ENCODE data around the gene ZBTB20. TPM values are rescaled to one million over a fixed set of nuclear protein-coding genes. Genes with fewer than 3 reads are reported as not detected.

ZBTB20 gene
- total RNA-seq, 4 donors from 2014 or later = 4.1 to 41.8 (median 11.6) TPM

- H3K9me3 ChIP-seq = no peaks in the 10 kb centered on the region
- no peak overlapping the region for H3K4me3 ChIP-seq
- no peak for TF ChIP-seq POLR2A (IDR thresholded peaks at IDR 0.05)
- TF ChIP-seq, protein P1, sequence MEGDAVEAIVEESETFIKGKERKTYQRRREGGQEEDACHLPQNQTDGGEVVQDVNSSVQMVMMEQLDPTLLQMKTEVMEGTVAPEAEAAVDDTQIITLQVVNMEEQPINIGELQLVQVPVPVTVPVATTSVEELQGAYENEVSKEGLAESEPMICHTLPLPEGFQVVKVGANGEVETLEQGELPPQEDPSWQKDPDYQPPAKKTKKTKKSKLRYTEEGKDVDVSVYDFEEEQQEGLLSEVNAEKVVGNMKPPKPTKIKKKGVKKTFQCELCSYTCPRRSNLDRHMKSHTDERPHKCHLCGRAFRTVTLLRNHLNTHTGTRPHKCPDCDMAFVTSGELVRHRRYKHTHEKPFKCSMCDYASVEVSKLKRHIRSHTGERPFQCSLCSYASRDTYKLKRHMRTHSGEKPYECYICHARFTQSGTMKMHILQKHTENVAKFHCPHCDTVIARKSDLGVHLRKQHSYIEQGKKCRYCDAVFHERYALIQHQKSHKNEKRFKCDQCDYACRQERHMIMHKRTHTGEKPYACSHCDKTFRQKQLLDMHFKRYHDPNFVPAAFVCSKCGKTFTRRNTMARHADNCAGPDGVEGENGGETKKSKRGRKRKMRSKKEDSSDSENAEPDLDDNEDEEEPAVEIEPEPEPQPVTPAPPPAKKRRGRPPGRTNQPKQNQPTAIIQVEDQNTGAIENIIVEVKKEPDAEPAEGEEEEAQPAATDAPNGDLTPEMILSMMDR (IDR thresholded peaks at IDR 0.05) = no peak
- 88 to 90% methylated on average over 2 of the region's 2 CpGs for WGBS, 2 donors
- H3K27ac ChIP-seq = no peak overlapping the region
- peaks cover 0 to 10% (median 0%) of the 10 kb centered on the region in 3 donors for H3K4me1 ChIP-seq
- no peaks in the 10 kb centered on the region for H3K36me3 ChIP-seq
- H3K27me3 ChIP-seq = no peaks in the 10 kb centered on the region
- DNase-seq = no peak
- intact Hi-C loops (cut with DNase I) = no loop called here
These were observed 148.0 kb downstream of the ZBTB20 start for GRCh38 chr3:114998971-114999579.

GRCh38 chr3:114994554-114995341 is 152.3 kb downstream of the ZBTB20 start:
- no peak overlapping the region for H3K27ac ChIP-seq
- H3K27me3 ChIP-seq = no peaks in the 10 kb centered on the region
- H3K4me1 ChIP-seq = peaks cover 0 to 10% (median 0%) of the 10 kb centered on the region in 3 donors
- intact Hi-C loops (cut with DNase I) = no loop called here
- H3K4me3 ChIP-seq = no peak overlapping the region
- 73 to 75% methylated on average over 6 of the region's 6 CpGs for WGBS, 2 donors
- H3K36me3 ChIP-seq = no peaks in the 10 kb centered on the region
- no peak for DNase-seq
- TF ChIP-seq, protein P1 (IDR thresholded peaks at IDR 0.05) = no peak
- no peak for TF ChIP-seq POLR2A (IDR thresholded peaks at IDR 0.05)
- H3K9me3 ChIP-seq = no peaks in the 10 kb centered on the region

GRCh38 chr3:114985776-114986175 is 161.3 kb downstream of the ZBTB20 start:
- no peak overlapping the region for H3K27ac ChIP-seq
- TF ChIP-seq, protein P1 (IDR thresholded peaks at IDR 0.05) = no peak
- TF ChIP-seq POLR2A (IDR thresholded peaks at IDR 0.05) = no peak
- no peaks in the 10 kb centered on the region for H3K9me3 ChIP-seq
- H3K36me3 ChIP-seq = no peaks in the 10 kb centered on the region
- no peak for DNase-seq
- H3K4me3 ChIP-seq = no peak overlapping the region
- H3K27me3 ChIP-seq = no peaks in the 10 kb centered on the region
- intact Hi-C loops (cut with DNase I) = no loop called here
- 94 to 100% methylated on average over 1 of the region's 1 CpG for whole genome bisulfite sequencing, 2 donors
- no peaks in the 10 kb centered on the region for H3K4me1 ChIP-seq

DNA sequence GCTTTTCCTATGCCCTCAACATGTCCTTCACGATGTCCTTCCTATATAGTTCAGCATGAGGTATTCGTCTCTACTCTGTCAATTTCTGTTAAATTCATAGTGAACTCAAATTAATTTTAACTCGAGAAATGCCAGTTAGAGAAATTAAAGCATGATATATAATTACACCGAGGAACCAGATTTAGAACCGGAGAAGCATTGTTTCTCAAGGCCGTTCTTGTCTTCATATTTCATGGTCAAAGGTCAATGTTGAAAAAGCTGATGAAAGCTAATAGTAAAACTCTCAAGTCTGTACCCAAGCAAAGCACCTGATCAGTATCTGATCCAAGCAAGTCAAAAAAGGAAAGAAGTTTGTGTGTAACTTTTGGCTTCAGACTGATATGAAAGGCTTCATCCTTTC is 163.8 kb downstream of the ZBTB20 start:
- intact Hi-C loops (cut with DNase I) = no loop called here

DNA sequence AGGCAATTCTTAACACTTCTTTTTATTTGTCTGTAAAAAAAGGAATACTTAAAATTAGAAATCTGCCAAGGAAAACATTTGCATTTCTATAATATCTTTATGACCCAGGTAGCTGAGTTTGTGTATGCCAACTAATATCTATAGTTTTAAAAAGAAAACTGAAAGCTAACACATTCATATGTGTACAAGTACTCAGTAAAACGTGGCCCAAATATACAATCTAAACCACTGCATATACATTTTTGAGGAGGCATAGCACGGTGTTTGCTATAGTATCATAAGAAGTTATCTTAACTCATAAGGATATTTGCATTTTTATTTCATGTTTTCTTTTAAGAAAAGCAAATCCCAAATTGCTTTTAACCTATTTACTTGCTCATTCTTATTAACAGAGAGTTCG is 172.7 kb downstream of the ZBTB20 start:
- H3K4me1 ChIP-seq = no peaks in the 10 kb centered on the region

More for the DNA sequence above, 163.8 kb downstream of the ZBTB20 start:
- Histone ChIP-seq H3K9me3 (no peaks in the 10 kb centered on the region), H3K4me3 (no peak overlapping the region), H3K27ac (no peak overlapping the region), H3K4me1 (no peaks in the 10 kb centered on the region), H3K36me3 (no peaks in the 10 kb centered on the region), H3K27me3 (no peaks in the 10 kb centered on the region)
- TF ChIP-seq POLR2A (IDR thresholded peaks at IDR 0.05) = no peak
- TF ChIP-seq, protein P1 (IDR thresholded peaks at IDR 0.05) = no peak
- 91 to 94% methylated on average over 6 of the region's 6 CpGs for WGBS, 2 donors
- no peak for DNase-seq

More for the DNA sequence above, 172.7 kb downstream of the ZBTB20 start:
- intact Hi-C loops (cut with DNase I) = no loop called here
- H3K36me3 ChIP-seq = no peaks in the 10 kb centered on the region
- WGBS, 2 donors = 77 to 85% methylated on average over 3 of the region's 3 CpGs
- H3K27ac ChIP-seq = no peak overlapping the region
- H3K4me3 ChIP-seq = no peak overlapping the region
- H3K27me3 ChIP-seq = no peaks in the 10 kb centered on the region
- no peak for DNase-seq
- TF ChIP-seq POLR2A (IDR thresholded peaks at IDR 0.05) = no peak
- TF ChIP-seq, protein P1 (IDR thresholded peaks at IDR 0.05) = no peak
- H3K9me3 ChIP-seq = no peaks in the 10 kb centered on the region
